MCF 10A (cell line): ENCODE data around the gene CXCR4. TPM values are rescaled to one million over a fixed set of nuclear protein-coding genes. Genes with fewer than 3 reads are reported as not detected.

Experiments used
- BruUV-seq: library from RNA; stranded (reverse); fragments of 400-500 nt; replicated peaks from 2 replicates; lab custom pipeline; 2021; lab: Mats Ljungman, UMichigan
- CTCF ChIA-PET: fragments of 300-600 bp; sonication (Branson Sonifier 250); formaldehyde crosslinking; extraction: SDS; loops from one replicate; lab custom pipeline; 2021; ENCODE audit warnings: antibody characterized with exemption, inconsistent platforms; lab: Yijun Ruan, JAX
- POLR2A ChIA-PET: fragments of 300-600, 350-650 bp; sonication (Branson Sonifier 250); formaldehyde crosslinking; extraction: SDS; loops from one replicate; lab custom pipeline; 2020; ENCODE audit warnings: antibody characterized with exemption, inconsistent platforms; lab: Yijun Ruan, JAX
- DNase-seq: peaks from one replicate; pipeline ENCODE4 v3.0.0-alpha.2; 2018; ENCODE audit not compliant: unreplicated experiment
- H3K27ac Mint-ChIP-seq: one replicate; pipeline ENCODE4 v1.8.0; 2022; ENCODE audit warnings: mild to moderate bottlenecking, low read depth, mixed read lengths; ENCODE audit not compliant: unreplicated experiment
- H3K27me3 Mint-ChIP-seq: one replicate; pipeline ENCODE4 v1.8.0; 2022; ENCODE audit warnings: mixed read lengths; ENCODE audit not compliant: insufficient read depth, unreplicated experiment
- H3K36me3 Mint-ChIP-seq: one replicate; pipeline ENCODE4 v1.8.0; 2022; ENCODE audit warnings: mild to moderate bottlenecking, moderate library complexity, mixed read lengths; ENCODE audit not compliant: insufficient read depth, unreplicated experiment
- H3K4me1 Mint-ChIP-seq: one replicate; pipeline ENCODE4 v1.8.0; 2022; ENCODE audit warnings: mixed read lengths; ENCODE audit not compliant: insufficient read depth, unreplicated experiment
- H3K4me3 Mint-ChIP-seq: one replicate; pipeline ENCODE4 v1.8.0; 2022; ENCODE audit warnings: mild to moderate bottlenecking, moderate library complexity, mixed read lengths; ENCODE audit not compliant: unreplicated experiment
- H3K9me3 Mint-ChIP-seq: one replicate; pipeline ENCODE4 v1.8.0; 2022; ENCODE audit warnings: mixed read lengths; ENCODE audit not compliant: unreplicated experiment
- CTCF ChIP-seq: fragments of 200-600 bp; IDR thresholded peaks from one replicate; pipeline ENCODE4 v1.8.0; 2022; ENCODE audit warnings: antibody characterized with exemption, mild to moderate bottlenecking; ENCODE audit not compliant: unreplicated experiment
- intact Hi-C: fragments of 100-400 bp; cut with micrococcal nuclease; formaldehyde crosslinking; loops from 2 replicates; pipeline ENCODE4 v1.14.1; 2022
- total RNA-seq: library from RNA; stranded (reverse); gene quantifications from 2 replicates; pipeline ENCODE4 v1.2.3, GENCODE V29; 2022

CXCR4 gene
- total RNA-seq, 1 experiment from 2014 or later = 1.1 TPM

- H3K27me3 Mint-ChIP-seq = no peaks in the 10 kb centered on the region
- no TSS peak for BruUV-seq
- POLR2A ChIA-PET = interaction anchor here (0.8 to 1.1 kb wide), 2 partner anchors 138 to 1279 kb away, joined by 3 read pairs; no protein-coding TSS in a partner anchor
- H3K36me3 Mint-ChIP-seq = no peaks in the 10 kb centered on the region
- no peaks in the 10 kb centered on the region for H3K9me3 Mint-ChIP-seq
- no peak overlapping the region for H3K4me3 Mint-ChIP-seq
- intact Hi-C loops = no loop called here
- CTCF ChIA-PET = no interaction called here
- H3K4me1 Mint-ChIP-seq = peaks cover 9% of the 10 kb centered on the region
- no peak for DNase-seq
- no peak overlapping the region for H3K27ac Mint-ChIP-seq
- TF ChIP-seq CTCF = no peak
These were observed 4.7 kb upstream of the CXCR4 start for GRCh38 chr2:136122661-136123060.

GRCh38 chr2:136121204-136121910, 3.4 kb upstream of the CXCR4 start:
- no peak for DNase-seq
- H3K4me1 Mint-ChIP-seq = peaks cover 9% of the 10 kb centered on the region
- intact Hi-C loops = no loop called here
- no peak overlapping the region for H3K27ac Mint-ChIP-seq
- no peaks in the 10 kb centered on the region for H3K27me3 Mint-ChIP-seq
- CTCF ChIA-PET = no interaction called here
- POLR2A ChIA-PET = interaction anchor here (0.6 kb wide), 1 partner anchor 13 kb away, joined by 3 read pairs; no protein-coding TSS in a partner anchor
- H3K36me3 Mint-ChIP-seq = no peaks in the 10 kb centered on the region
- no peak overlapping the region for H3K4me3 Mint-ChIP-seq
- H3K9me3 Mint-ChIP-seq = no peaks in the 10 kb centered on the region
- no peak for TF ChIP-seq CTCF
- BruUV-seq = no TSS peak

- Mint-ChIP-seq H3K27ac (no peak overlapping the region), H3K9me3 (no peaks in the 10 kb centered on the region), H3K4me3 (no peak overlapping the region), H3K27me3 (no peaks in the 10 kb centered on the region), H3K4me1 (peaks cover 9% of the 10 kb centered on the region), H3K36me3 (peaks cover 11% of the 10 kb centered on the region)
- CTCF ChIA-PET = no interaction called here
- no peak for TF ChIP-seq CTCF
- POLR2A ChIA-PET = no interaction called here
- no TSS peak for BruUV-seq
- intact Hi-C loops = loop anchor here (5.0 kb wide), 2 partner anchors 208 to 257 kb away; no protein-coding TSS in a partner anchor
- DNase-seq = no peak
These were observed 2.0 kb upstream of the CXCR4 start for GRCh38 chr2:136119717-136120675.
